H1 (cell line): ENCODE data around the gene RBM8A. TPM values are rescaled to one million over a fixed set of nuclear protein-coding genes. Genes with fewer than 3 reads are reported as not detected.

Source experiments
- CTCF ChIA-PET: fragments of 300-600 bp; sonication (Branson Sonifier 250); formaldehyde crosslinking; loops from one replicate; lab custom pipeline; 2021; ENCODE audit not compliant: partially characterized antibody; lab: Charles Lee
- POLR2A ChIA-PET: fragments of 300-600 bp; sonication (Branson Sonifier 250); formaldehyde crosslinking; loops from one replicate; lab custom pipeline; 2021; ENCODE audit warnings: inconsistent platforms; ENCODE audit not compliant: partially characterized antibody; lab: Charles Lee
- DNase-seq, 2 experiments: peaks; one replicate each; pipeline versions ENCODE4 v3.0.0 to v3.0.0-alpha.2; 2010 to 2022; ENCODE audit warnings: low spot score in 2 of 2, low read depth in 1 of 2, mixed read lengths in 1 of 2
- FAIRE-seq: peaks from 2 replicates; lab custom pipeline; 2011; peaks lifted over from hg19 to GRCh38; lab: Jason Lieb, UNC
- H2AFZ ChIP-seq: 2 replicates; pipeline ENCODE4 v1.8.1; 2012; ENCODE audit warnings: low read length, inconsistent platforms
- H2AK5ac ChIP-seq: 2 replicates; pipeline ENCODE4 v1.6.1; 2013; ENCODE audit warnings: low read depth, low read length
- H2BK120ac ChIP-seq: replicated peaks from 2 replicates; pipeline ENCODE3; 2013; ENCODE audit warnings: low read depth, low read length, inconsistent platforms
- H2BK12ac ChIP-seq: 2 replicates; pipeline ENCODE4 v1.6.1; 2013; ENCODE audit warnings: low read depth, low read length
- H2BK15ac ChIP-seq: 2 replicates; pipeline ENCODE4 v1.6.1; 2013; ENCODE audit warnings: low read length
- H2BK20ac ChIP-seq: 2 replicates; pipeline ENCODE4 v1.6.1; 2013; ENCODE audit warnings: low read length
- H2BK5ac ChIP-seq: 2 replicates; pipeline ENCODE4 v1.6.1; 2013; ENCODE audit warnings: low read depth, low read length
- H3K14ac ChIP-seq: 2 replicates; pipeline ENCODE4 v1.6.1; 2013; ENCODE audit warnings: inconsistent platforms; ENCODE audit not compliant: insufficient read length
- H3K18ac ChIP-seq: 2 replicates; pipeline ENCODE4 v1.6.1; 2013; ENCODE audit warnings: low read length; ENCODE audit errors: extremely low read depth
- H3K23ac ChIP-seq: 2 replicates; pipeline ENCODE4 v1.6.1; 2013; ENCODE audit warnings: inconsistent platforms; ENCODE audit not compliant: insufficient read length
- H3K23me2 ChIP-seq: 2 replicates; pipeline ENCODE4 v1.6.1; 2013; ENCODE audit warnings: low read depth, low read length
- H3K27ac ChIP-seq: 2 replicates; pipeline ENCODE4 v1.6.1; 2011; ENCODE audit warnings: low read depth, low read length, inconsistent platforms
- H3K27me3 ChIP-seq, 4 experiments: replicated peaks in 1 of 4; 1 replicate in 1 of 4; 2 replicates in 3 of 4; pipeline versions ENCODE4 v1.6.1 to v1.8.1; 2011 to 2013; ENCODE audit warnings: low read length in 3 of 4, mild to moderate bottlenecking in 3 of 4, inconsistent platforms in 2 of 4, mixed read lengths in 2 of 4, moderate library complexity in 1 of 4; ENCODE audit not compliant: control insufficient read depth in 3 of 4, insufficient read depth in 3 of 4; ENCODE audit errors: extremely low read depth in 1 of 4
- H3K36me3 ChIP-seq, 4 experiments: 2 replicates each; pipeline versions ENCODE4 v1.6.1 to v1.8.1; 2011 to 2013; ENCODE audit warnings: mild to moderate bottlenecking in 4 of 4, low read length in 3 of 4, moderate library complexity in 2 of 4, control low read depth in 1 of 4, inconsistent platforms in 1 of 4; ENCODE audit not compliant: insufficient read depth in 4 of 4, control insufficient read depth in 2 of 4
- H3K4ac ChIP-seq: replicated peaks from 2 replicates; pipeline ENCODE3; 2013; ENCODE audit warnings: low read length, low read depth, mixed read lengths, inconsistent platforms; ENCODE audit not compliant: insufficient read length
- H3K4me1 ChIP-seq, 4 experiments: replicated peaks in 1 of 4; 1 replicate in 1 of 4; 2 replicates in 3 of 4; pipeline versions ENCODE4 v1.6.1 to v1.8.1; 2011 to 2013; ENCODE audit warnings: low read length in 3 of 4, inconsistent platforms in 2 of 4, mixed read lengths in 1 of 4; ENCODE audit not compliant: insufficient read depth in 4 of 4, control insufficient read depth in 3 of 4
- H3K4me2 ChIP-seq, 2 experiments: 2 replicates each; pipeline versions ENCODE4 v1.6.1 to v1.8.1; 2011 to 2013; ENCODE audit warnings: low read depth in 2 of 2, low read length in 2 of 2, control low read depth in 1 of 2, inconsistent platforms in 1 of 2, mild to moderate bottlenecking in 1 of 2; ENCODE audit not compliant: insufficient read depth in 1 of 2
- H3K4me3 ChIP-seq, 4 experiments: fragments of 200-600, 300-600 bp in 1 of 4; sonication (generic), shearing (Covaris generic), sonication (Bioruptor Twin) in 1 of 4; 2 replicates each; pipeline versions ENCODE4 v1.5.1 to v1.8.1; 2011 to 2016; ENCODE audit warnings: low read length in 4 of 4, low read depth in 3 of 4, control low read depth in 2 of 4, inconsistent platforms in 2 of 4, mild to moderate bottlenecking in 2 of 4, mixed read lengths in 1 of 4, moderate library complexity in 1 of 4; ENCODE audit not compliant: insufficient read depth in 2 of 4; ENCODE audit errors: extremely low read depth in 1 of 4
- H3K56ac ChIP-seq: replicated peaks from 2 replicates; pipeline ENCODE3; 2013; ENCODE audit warnings: low read depth, mild to moderate bottlenecking, mixed read lengths, low read length, inconsistent platforms; ENCODE audit not compliant: insufficient read length
- H3K79me1 ChIP-seq: 2 replicates; pipeline ENCODE4 v1.6.1; 2013; ENCODE audit warnings: low read depth, low read length, control low read depth
- H3K79me2 ChIP-seq, 2 experiments: 2 replicates each; pipeline versions ENCODE4 v1.6.1 to v1.8.1; 2012 to 2013; ENCODE audit warnings: low read length in 2 of 2, mild to moderate bottlenecking in 2 of 2, inconsistent platforms in 1 of 2; ENCODE audit not compliant: insufficient read depth in 2 of 2, control insufficient read depth in 1 of 2
- H3K9ac ChIP-seq, 4 experiments: replicated peaks in 1 of 4; 1 replicate in 1 of 4; 2 replicates in 3 of 4; pipeline versions ENCODE4 v1.6.1 to v1.8.1; 2011 to 2013; ENCODE audit warnings: low read depth in 3 of 4, low read length in 3 of 4, control low read depth in 2 of 4, mild to moderate bottlenecking in 2 of 4, moderate library complexity in 2 of 4, inconsistent platforms in 1 of 4; ENCODE audit errors: extremely low read depth in 1 of 4
- H3K9me3 ChIP-seq, 2 experiments: 2 replicates each; pipeline versions ENCODE4 v1.6.1 to v1.8.1; 2012 to 2013; ENCODE audit warnings: mild to moderate bottlenecking in 2 of 2, moderate library complexity in 2 of 2, control low read depth in 1 of 2, inconsistent platforms in 1 of 2, low read depth in 1 of 2, low read length in 1 of 2, mixed read lengths in 1 of 2; ENCODE audit not compliant: insufficient read depth in 2 of 2
- H4K20me1 ChIP-seq, 2 experiments: replicated peaks in 1 of 2; 2 replicates each; pipeline versions ENCODE3 to v1.8.1; 2011 to 2013; ENCODE audit warnings: inconsistent platforms in 2 of 2, low read length in 2 of 2, mild to moderate bottlenecking in 1 of 2; ENCODE audit not compliant: insufficient read depth in 2 of 2, control insufficient read depth in 1 of 2
- H4K5ac ChIP-seq: 2 replicates; pipeline ENCODE4 v1.6.1; 2013; ENCODE audit warnings: low read length, low read depth, mixed read lengths, inconsistent platforms; ENCODE audit not compliant: insufficient read length
- H4K8ac ChIP-seq: 2 replicates; pipeline ENCODE4 v1.8.0; 2013; ENCODE audit warnings: mild to moderate bottlenecking, moderate library complexity, low read length, inconsistent platforms; ENCODE audit not compliant: insufficient read depth; ENCODE audit errors: extremely low read depth
- H4K91ac ChIP-seq: replicated peaks from 2 replicates; pipeline ENCODE3; 2013; ENCODE audit warnings: low read length, mixed read lengths, inconsistent platforms; ENCODE audit not compliant: insufficient read length
- BCL11A ChIP-seq, 2 experiments: IDR thresholded peaks; one replicate each; pipeline ENCODE4 v1.6.1; 2011; ENCODE audit warnings: low read depth in 2 of 2, low read length in 2 of 2, mild to moderate bottlenecking in 2 of 2
- CBX5 ChIP-seq: fragments of 300-800, 300-1000 bp; sonication (generic); IDR thresholded peaks from 2 replicates; pipeline ENCODE4 v1.7.1; 2016; ENCODE audit warnings: antibody characterized with exemption, low read length, low read depth
- CBX8 ChIP-seq: fragments of 300-800, 300-1000 bp; sonication (generic); IDR thresholded peaks from 2 replicates; pipeline ENCODE4 v1.7.1; 2016; ENCODE audit warnings: low read depth, low read length, borderline replicate concordance
- EP300 ChIP-seq, 2 experiments: IDR thresholded peaks; 1 replicate in 1 of 2; 2 replicates in 1 of 2; pipeline ENCODE4 v1.6.1; 2011 to 2012; ENCODE audit warnings: low read depth in 2 of 2, low read length in 2 of 2, mild to moderate bottlenecking in 2 of 2, borderline replicate concordance in 1 of 2, inconsistent platforms in 1 of 2, moderate library complexity in 1 of 2
- KDM5A ChIP-seq: fragments of 200-600 bp; IDR thresholded peaks from 2 replicates; pipeline ENCODE4 v1.7.1; 2012; ENCODE audit warnings: mild to moderate bottlenecking, low read length, inconsistent platforms, mixed read lengths
- MAFK ChIP-seq: IDR thresholded peaks from 2 replicates; pipeline ENCODE4 v1.6.1; 2012; ENCODE audit warnings: low read depth, mild to moderate bottlenecking, improper control_type of control experiment, low read length
- NANOG ChIP-seq: IDR thresholded peaks from 2 replicates; pipeline ENCODE4 v1.6.1; 2011; ENCODE audit warnings: low read length, low read depth, mild to moderate bottlenecking, inconsistent platforms; ENCODE audit not compliant: insufficient read depth, poor library complexity, severe bottlenecking
- POLR2A ChIP-seq, 2 experiments: IDR thresholded peaks; 1 replicate in 1 of 2; 2 replicates in 1 of 2; pipeline ENCODE4 v1.6.1; 2011; ENCODE audit warnings: low read depth in 2 of 2, low read length in 2 of 2, mild to moderate bottlenecking in 2 of 2; ENCODE audit errors: control extremely low read depth in 1 of 2
- RAD21 ChIP-seq, 2 experiments: IDR thresholded peaks in 1 of 2; conservative IDR thresholded peaks in 1 of 2; 2 replicates each; pipeline ENCODE4 v1.6.1; 2011; ENCODE audit warnings: low read depth in 2 of 2, low read length in 2 of 2, improper control_type of control experiment in 1 of 2, inconsistent platforms in 1 of 2, mild to moderate bottlenecking in 1 of 2, moderate library complexity in 1 of 2
- SP1 ChIP-seq: IDR thresholded peaks from 2 replicates; pipeline ENCODE4 v1.6.1; 2011; ENCODE audit warnings: low read depth, low read length
- TBP ChIP-seq: IDR thresholded peaks from 2 replicates; pipeline ENCODE4 v1.6.1; 2011; ENCODE audit warnings: low read depth, low read length, improper control_type of control experiment
- TEAD4 ChIP-seq: IDR thresholded peaks from 2 replicates; pipeline ENCODE4 v1.6.1; 2012; ENCODE audit warnings: low read depth, low read length, inconsistent platforms, mixed read lengths
- USF2 ChIP-seq: IDR thresholded peaks from 2 replicates; pipeline ENCODE4 v1.6.1; 2011; ENCODE audit warnings: low read length, improper control_type of control experiment
- WGBS, 2 experiments: shearing (Covaris generic) in 1 of 2; methylation state at CpG; one replicate each; pipeline versions ENCODE4 v1.1.6 to v1.1.7; 2013 to 2015; ENCODE audit warnings: low lambda C conversion rate in 2 of 2, mixed read lengths in 2 of 2, inconsistent platforms in 1 of 2, low coverage in 1 of 2, missing lambda C conversion rate in 1 of 2; ENCODE audit not compliant: insufficient replicate concordance in 2 of 2, insufficient coverage in 1 of 2, insufficient read length in 1 of 2; ENCODE audit errors: extremely low coverage in 1 of 2, missing lambda C conversion rate in 1 of 2; 5-methylcytosine and 5-hydroxymethylcytosine counted together
- polyA plus RNA-seq, 7 experiments: library from polyadenylated mRNA; depleted of rRNA in 3 of 7; stranded (reverse) in 5 of 7; unstranded in 2 of 7; fragments of >200 nt in 5 of 7; fragments of 200-250 nt in 2 of 7; gene quantifications; 1 replicate in 5 of 7; 2 replicates in 1 of 7; 4 replicates in 1 of 7; pipeline versions ENCODE4 v1.2.1 to v1.2.3, GENCODE V29; 2011 to 2013; ENCODE audit warnings: missing spikeins in 2 of 7, mixed read lengths in 2 of 7
- total RNA-seq: library from RNA; stranded (reverse); fragmentation: NEBNext Ultra II Directional; extraction: Animal tissue kit (Norgen Biotek cat#: 25700); gene quantifications from 2 replicates; pipeline ENCODE4 v1.2.1, GENCODE V29; 2021

The RBM8A gene
- total and polyA plus RNA-seq, 2 of the 8 experiments (the other 6 are each of a cell fraction or from before 2014, with no cell fraction given), result 125 to 216 TPM

- Histone ChIP-seq H4K5ac (no peak overlapping the region), H3K4ac (no peak overlapping the region), H3K79me2 (no peaks in the 10 kb centered on the region), H2BK5ac (no peak overlapping the region), H3K79me1 (no peaks in the 10 kb centered on the region), H3K27ac (no peak overlapping the region), H3K23me2 (no peaks in the 10 kb centered on the region), H3K4me1 (peaks cover 0 to 8% (median 2%) of the 10 kb centered on the region in 4 experiments; a peak in 4 of 7 replicates), H2BK20ac (no peak overlapping the region), H3K27me3 (no peaks in the 10 kb centered on the region), H2BK15ac (no peak overlapping the region), H3K36me3 (no peaks in the 10 kb centered on the region), H3K18ac (no peak overlapping the region), H3K56ac (no peak overlapping the region), H3K4me3 (no peak overlapping the region), H3K4me2 (no peak overlapping the region), H2BK120ac (no peak overlapping the region), H4K91ac (no peak overlapping the region), H3K14ac (no peak overlapping the region), H3K9ac (no peak overlapping the region), H2AFZ (no peak overlapping the region), H4K20me1 (no peaks in the 10 kb centered on the region), H4K8ac (no peak overlapping the region), H2AK5ac (no peak overlapping the region), H2BK12ac (no peak overlapping the region), H3K23ac (no peak overlapping the region), H3K9me3 (no peaks in the 10 kb centered on the region)
- 45% methylated on average over 4 of the region's 4 CpGs; no CpG with 5 or more reads in 1 of the 2 experiments for WGBS, 2 experiments
- ChIA-PET CTCF (no interaction called here), POLR2A (interaction anchor here (1.0 to 1.2 kb wide), 5 partner anchors 10 to 103 kb away, joined by 3 to 5 read pairs (median 3); partner anchors contain the start of genes LIX1L and PIAS3)
- no peak for DNase-seq
- FAIRE-seq, result no peak
- TF ChIP-seq BCL11A (IDR thresholded peaks at IDR 0.05; ENCODE audit: low read depth in 2 of 2, low read length in 2 of 2) (no peak), EP300 (IDR thresholded peaks at IDR 0.05; ENCODE audit: borderline replicate concordance in 1 of 2, low read depth in 2 of 2, low read length in 2 of 2) (no peak), RAD21 (IDR thresholded peaks at IDR 0.05 in 1 of 2, conservative IDR thresholded peaks at IDR 0.05 in 1 of 2; ENCODE audit: low read depth in 2 of 2, low read length in 2 of 2) (no peak), TEAD4 (peak; percentile 59), TBP (no peak), POLR2A (IDR thresholded peaks at IDR 0.05; ENCODE audit: control extremely low read depth in 1 of 2, low read depth in 2 of 2, low read length in 2 of 2) (no peak), KDM5A (no peak), NANOG (peak; percentile 67), MAFK (no peak), CBX8 (no peak), USF2 (no peak), SP1 (0 out of 2 replicates have a peak, but pooled peaks have one; percentile 33), CBX5 (no peak)
Observed at GRCh38 chr1:145947551-145947950, 20.3 kb upstream of the RBM8A start.
